Hepatocyte (in vitro differentiated cells): ENCODE measurements around the gene TMEM108. TPM values are rescaled to one million over a fixed set of nuclear protein-coding genes. Genes with fewer than 3 reads are reported as not detected.

Source experiments
- DNase-seq: peaks from one replicate; pipeline ENCODE4 v3.0.0-alpha.2; 2016; ENCODE audit warnings: low spot score
- H2AFZ ChIP-seq: fragments of 200-600 bp; sonication (generic); 2 replicates; pipeline ENCODE4 v1.6.0; 2016; ENCODE audit warnings: antibody characterized with exemption, mild to moderate bottlenecking
- H3K27ac ChIP-seq: fragments of 200-600 bp; sonication (generic); 2 replicates; pipeline ENCODE4 v1.5.1; 2016; ENCODE audit warnings: mild to moderate bottlenecking
- H3K27me3 ChIP-seq: fragments of 200-600 bp; sonication (generic); 2 replicates; pipeline ENCODE4 v1.6.1; 2016
- H3K36me3 ChIP-seq: fragments of 200-600 bp; sonication (generic); replicated peaks from 2 replicates; pipeline ENCODE4 v1.5.1; 2016; ENCODE audit warnings: low read depth; ENCODE audit not compliant: insufficient read depth
- H3K4me1 ChIP-seq: fragments of 200-600 bp; sonication (generic); 2 replicates; pipeline ENCODE4 v1.5.1; 2016; ENCODE audit warnings: mild to moderate bottlenecking, moderate library complexity; ENCODE audit not compliant: insufficient read depth
- H3K4me2 ChIP-seq: fragments of 200-600 bp; sonication (generic); 2 replicates; pipeline ENCODE4 v1.6.0; 2016
- H3K4me3 ChIP-seq: fragments of 200-600 bp; sonication (generic); 2 replicates; pipeline ENCODE4 v1.5.1; 2016; ENCODE audit warnings: mild to moderate bottlenecking
- H3K79me2 ChIP-seq: fragments of 200-600 bp; sonication (generic); 2 replicates; pipeline ENCODE4 v1.6.0; 2017; ENCODE audit warnings: mild to moderate bottlenecking
- H3K9me2 ChIP-seq: fragments of 200-600 bp; sonication (generic); replicated peaks from 2 replicates; pipeline ENCODE4 v1.6.0; 2017; ENCODE audit warnings: mild to moderate bottlenecking; ENCODE audit not compliant: insufficient read depth
- H3K9me3 ChIP-seq: fragments of 200-600 bp; sonication (generic); 2 replicates; pipeline ENCODE4 v1.5.1; 2016; ENCODE audit warnings: low read depth, mild to moderate bottlenecking
- H4K20me1 ChIP-seq: fragments of 200-600 bp; sonication (generic); 2 replicates; pipeline ENCODE4 v1.6.0; 2016; ENCODE audit warnings: mild to moderate bottlenecking; ENCODE audit not compliant: insufficient read depth, poor library complexity, severe bottlenecking
- CTCF ChIP-seq: fragments of 200-600 bp; sonication (generic); IDR thresholded peaks from 2 replicates; pipeline ENCODE4 v1.5.1; 2016; ENCODE audit warnings: antibody characterized with exemption, mild to moderate bottlenecking; ENCODE audit not compliant: poor library complexity
- EZH2 ChIP-seq: fragments of 200-600 bp; sonication (generic); IDR thresholded peaks from 2 replicates; pipeline ENCODE4 v1.6.1; 2016; ENCODE audit warnings: antibody characterized with exemption, mild to moderate bottlenecking, borderline replicate concordance
- EZH2phosphoT487 ChIP-seq: fragments of 200-600 bp; sonication (generic); IDR thresholded peaks from one replicate; pipeline ENCODE4 v1.6.1; 2018; ENCODE audit warnings: antibody characterized with exemption, mild to moderate bottlenecking, low read depth, moderate library complexity; ENCODE audit not compliant: unreplicated experiment, severe bottlenecking
- WGBS: methylation state at CpG from one replicate; pipeline ENCODE4 v1.1.6; 2016; ENCODE audit warnings: low lambda C conversion rate; ENCODE audit errors: missing lambda C conversion rate; 5-methylcytosine and 5-hydroxymethylcytosine counted together
- polyA plus RNA-seq: library from polyadenylated mRNA; unstranded; fragments of >200 nt; fragmentation: Nextera tagmentation; extraction: Ambion mirVana; gene quantifications from 2 replicates; pipeline ENCODE4 v1.2.1, GENCODE V29; 2016
- total RNA-seq: library from RNA; depleted of rRNA; stranded (reverse); fragments of >200 nt; gene quantifications from 2 replicates; pipeline ENCODE4 v1.2.3, GENCODE V29; 2014

The TMEM108 gene
- total and polyA plus RNA-seq, 2 experiments from 2014 or later, result 0.53 to 6.5 TPM

GRCh38 chr3:133380481-133381225 is 342.5 kb downstream of the TMEM108 start:
- Histone ChIP-seq H3K4me3 (no peak overlapping the region), H3K9me2 (no peaks in the 10 kb centered on the region)
- 98% methylated on average over 16 of the region's 16 CpGs for WGBS

GRCh38 chr3:133381346-133382109 is 343.3 kb downstream of the TMEM108 start:
- no peaks in the 10 kb centered on the region for H4K20me1 ChIP-seq
- no peak for TF ChIP-seq EZH2
- no peak for TF ChIP-seq CTCF
- no peak for TF ChIP-seq EZH2phosphoT487
- no peak overlapping the region for H3K27ac ChIP-seq
- H2AFZ ChIP-seq, result no peak overlapping the region
- no peak overlapping the region for H3K4me3 ChIP-seq
- no peak overlapping the region for H3K4me2 ChIP-seq
- no peaks in the 10 kb centered on the region for H3K36me3 ChIP-seq
- no peaks in the 10 kb centered on the region for H3K27me3 ChIP-seq
- no peaks in the 10 kb centered on the region for H3K9me2 ChIP-seq
- WGBS, result 79% methylated on average over 4 of the region's 4 CpGs
- no peaks in the 10 kb centered on the region for H3K79me2 ChIP-seq
- no peaks in the 10 kb centered on the region for H3K9me3 ChIP-seq
- DNase-seq, result peak; percentile 36
- H3K4me1 ChIP-seq, result peaks cover 11% of the 10 kb centered on the region

More at GRCh38 chr3:133380481-133381225, 342.5 kb downstream of the TMEM108 start:
- Histone ChIP-seq H3K4me1 (peaks cover 11% of the 10 kb centered on the region), H4K20me1 (no peaks in the 10 kb centered on the region), H3K27me3 (no peaks in the 10 kb centered on the region), H3K9me3 (no peaks in the 10 kb centered on the region), H2AFZ (no peak overlapping the region), H3K36me3 (no peaks in the 10 kb centered on the region), H3K27ac (no peak overlapping the region), H3K4me2 (no peak overlapping the region), H3K79me2 (no peaks in the 10 kb centered on the region)
- TF ChIP-seq CTCF (no peak), EZH2 (no peak), EZH2phosphoT487 (no peak)
- no peak for DNase-seq

GRCh38 chr3:133383175-133383574 is 345.0 kb downstream of the TMEM108 start:
- DNase-seq, result peak; percentile 38
- H3K27me3 ChIP-seq, result no peaks in the 10 kb centered on the region
- TF ChIP-seq EZH2 (no peak), EZH2phosphoT487 (no peak), CTCF (no peak)

More at GRCh38 chr3:133383175-133383574, 345.0 kb downstream of the TMEM108 start:
- Histone ChIP-seq H3K9me3 (no peaks in the 10 kb centered on the region), H2AFZ (no peak overlapping the region), H3K4me3 (no peak overlapping the region), H3K79me2 (no peaks in the 10 kb centered on the region), H3K27ac (no peak overlapping the region), H3K4me1 (peaks cover 11% of the 10 kb centered on the region), H3K4me2 (no peak overlapping the region), H3K36me3 (no peaks in the 10 kb centered on the region), H3K9me2 (no peaks in the 10 kb centered on the region), H4K20me1 (no peaks in the 10 kb centered on the region)
- 64% methylated on average over 3 of the region's 3 CpGs for WGBS
